NCI-H1417 treated with DMSO at 0.1 percent for 48 hours (cell line): Measurements from ENCODE around the gene ARHGAP24.
"Not testable (repeated sequence)": the region's sequence is repeated elsewhere in the genome, so short reads cannot be mapped to it uniquely, and the experiment has no call there.

Experiments used
- DNase-seq: peaks from one replicate; lab custom pipeline; 2025; lab: John Stamatoyannopoulos, UW

Gene ARHGAP24

DNA sequence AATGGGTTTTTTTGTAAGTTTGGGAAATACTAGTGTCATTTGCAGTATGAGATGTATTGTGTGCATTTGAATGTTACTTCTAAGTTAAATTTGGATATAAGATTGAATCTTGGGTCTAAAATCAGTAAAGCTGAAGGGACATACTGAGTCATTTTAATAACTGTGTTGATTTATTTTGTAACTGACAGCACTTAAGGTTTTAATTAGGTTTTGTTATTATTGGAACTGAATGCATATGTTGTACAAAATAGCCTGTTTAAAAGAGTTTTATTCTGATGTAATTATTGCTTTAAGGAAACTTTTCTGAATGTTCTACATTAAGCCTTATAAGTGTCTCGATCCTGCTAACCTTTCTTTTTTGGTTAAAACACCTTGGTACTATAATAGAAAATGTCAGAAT lies 488.3 kb downstream of the ARHGAP24 start:
- no peak for DNase-seq

DNA sequence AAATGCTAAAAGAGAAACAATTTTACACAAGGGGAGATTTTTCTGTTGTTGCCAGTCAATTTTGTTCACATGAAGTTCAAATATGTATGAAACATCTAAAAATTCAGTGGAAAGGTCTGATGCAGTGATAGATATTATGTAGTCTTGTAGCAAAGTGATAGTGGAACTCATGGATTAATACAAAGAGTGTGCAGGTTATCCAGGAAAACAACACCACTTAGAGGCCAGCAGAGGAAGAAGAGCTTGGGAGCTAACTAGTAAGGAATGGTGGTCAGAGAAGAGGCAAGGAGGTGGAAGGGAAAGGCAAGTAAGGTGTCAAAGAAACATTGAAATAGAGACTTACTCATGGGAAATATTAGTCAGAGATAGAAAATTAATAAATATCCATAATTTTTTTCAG lies 489.3 kb downstream of the ARHGAP24 start:
- no peak for DNase-seq

DNA sequence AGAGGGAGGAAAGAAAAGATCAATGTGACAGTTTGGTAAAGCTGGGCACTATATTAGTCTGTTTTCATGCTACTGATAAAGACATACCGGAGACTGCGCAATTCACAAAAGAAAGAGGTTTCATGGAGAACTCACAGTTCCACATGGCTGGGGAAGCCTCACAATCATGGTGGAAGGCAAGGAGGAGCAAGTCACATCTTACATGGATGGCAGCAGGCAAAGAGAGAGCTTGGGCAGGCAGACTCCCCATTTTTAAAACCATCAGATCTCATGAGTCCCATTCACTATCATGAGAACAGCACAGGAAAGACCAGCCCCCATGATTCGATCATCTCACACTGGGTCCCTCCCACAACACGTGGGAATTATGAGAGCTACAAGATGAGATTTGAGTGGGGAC lies 490.1 kb downstream of the ARHGAP24 start:
- DNase-seq: not testable (repeated sequence)

DNA sequence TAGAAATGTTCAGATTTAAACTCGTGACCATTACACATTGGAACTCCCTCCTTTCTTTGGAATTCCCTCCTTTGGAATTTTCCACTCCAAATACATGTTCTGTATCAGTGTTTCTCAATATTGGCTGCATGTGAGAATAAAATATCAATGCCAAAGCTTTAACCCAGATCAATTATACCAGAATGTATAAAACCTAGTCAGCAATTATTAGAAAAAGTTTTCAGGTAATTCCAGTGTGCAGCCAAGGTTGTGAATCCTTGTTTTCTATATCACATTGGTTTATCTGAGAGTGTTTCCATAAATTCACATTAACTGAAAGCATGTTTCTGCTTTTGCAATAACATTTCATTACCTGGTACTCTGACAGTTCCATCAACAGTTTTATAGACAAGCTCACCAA lies 490.6 kb downstream of the ARHGAP24 start:
- DNase-seq: no peak

DNA sequence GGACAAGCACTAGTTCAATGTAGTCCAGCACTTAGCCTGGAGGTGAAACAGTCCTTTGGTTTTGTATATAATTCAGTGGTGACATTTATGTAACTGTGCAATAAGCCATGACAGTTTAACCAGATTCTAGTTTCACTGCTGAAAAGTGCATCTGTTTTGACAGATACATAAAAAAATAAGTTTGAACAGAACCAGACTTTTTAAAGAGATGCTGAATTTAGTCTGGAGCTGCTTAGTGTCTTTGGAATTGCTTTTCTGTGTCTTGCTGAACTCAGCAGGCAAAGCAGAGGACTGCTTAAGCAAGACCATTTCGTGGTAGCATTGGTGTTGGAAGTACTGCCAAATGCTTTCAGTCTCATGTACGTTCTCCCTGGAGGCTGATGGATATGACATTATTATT lies 491.4 kb downstream of the ARHGAP24 start:
- no peak for DNase-seq

DNA sequence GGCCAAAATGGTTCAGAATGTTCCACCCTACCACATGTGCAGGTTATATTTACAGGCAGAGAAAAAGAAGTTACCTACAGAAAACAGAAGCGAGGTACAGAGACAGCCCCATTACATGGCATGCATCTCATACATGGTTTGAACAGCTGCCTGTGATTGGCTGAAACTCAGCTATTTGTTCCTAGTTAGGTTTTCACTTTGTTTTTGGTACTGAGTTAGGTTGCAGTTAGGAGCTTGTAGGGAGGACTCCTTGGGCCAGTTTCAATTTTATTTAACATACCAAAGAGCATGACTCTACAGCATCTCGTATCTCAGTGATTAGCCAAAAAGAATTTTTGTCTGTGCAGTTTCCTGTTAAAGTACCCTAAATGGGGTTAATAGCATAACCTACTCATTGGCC lies 492.9 kb downstream of the ARHGAP24 start:
- no peak for DNase-seq

DNA sequence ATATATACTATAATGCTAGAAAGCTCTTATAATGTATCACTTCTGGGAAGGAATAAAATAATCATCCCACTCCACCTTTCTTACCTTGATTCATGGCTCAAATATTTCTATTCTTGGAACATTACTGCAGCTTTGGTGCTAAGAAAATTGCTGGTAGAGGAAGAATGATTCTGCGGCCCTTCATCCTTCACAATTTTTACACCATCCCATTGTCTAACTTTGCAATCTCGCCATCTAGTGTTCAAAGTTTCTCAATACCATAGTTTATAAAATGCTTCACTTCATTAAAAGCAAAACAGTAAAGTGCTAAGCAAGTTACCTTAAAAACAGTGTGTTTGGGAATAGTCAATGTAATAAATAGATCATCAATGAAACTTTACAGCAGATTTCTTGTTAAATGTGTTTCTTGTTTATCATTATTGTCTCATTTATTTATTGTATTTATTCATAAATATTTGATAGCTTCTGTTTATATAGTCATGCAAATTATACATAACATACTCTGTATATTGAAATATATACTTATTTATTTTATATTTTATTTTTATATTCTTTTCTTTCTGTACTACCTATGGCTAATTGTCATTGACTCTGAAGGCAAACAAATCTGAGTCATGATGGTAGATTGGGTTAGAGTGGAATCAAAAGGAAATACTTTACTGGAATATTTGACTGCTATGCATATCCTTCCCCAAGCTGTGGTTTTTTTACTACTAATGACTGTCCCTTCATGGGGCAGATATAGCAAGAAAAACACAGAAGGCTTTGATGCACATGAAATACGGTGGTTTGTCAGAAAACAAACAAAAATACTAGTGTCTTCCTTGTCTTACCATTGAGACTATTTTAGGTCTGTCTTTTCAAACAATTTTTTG lies 494.2 kb downstream of the ARHGAP24 start:
- DNase-seq: peak; percentile 24

DNA sequence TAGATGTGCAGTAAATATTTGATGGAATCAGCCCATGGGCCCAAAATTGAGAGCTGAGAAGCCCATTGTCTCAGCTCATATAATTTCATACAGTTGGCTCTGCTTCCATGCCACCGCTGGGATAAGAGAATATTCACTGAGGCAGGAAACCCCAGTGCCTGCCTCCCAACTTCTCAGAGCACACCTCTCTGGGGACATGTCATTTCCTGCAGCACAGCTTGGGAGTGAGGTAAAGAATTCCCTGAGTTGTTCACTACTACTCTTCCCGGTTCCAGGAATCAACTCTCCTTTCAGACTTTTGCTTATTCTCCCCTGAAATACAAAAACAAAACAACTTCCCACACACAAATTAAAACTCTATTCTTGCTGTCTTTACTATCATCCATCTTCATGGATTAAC lies 495.6 kb downstream of the ARHGAP24 start:
- DNase-seq: no peak

DNA sequence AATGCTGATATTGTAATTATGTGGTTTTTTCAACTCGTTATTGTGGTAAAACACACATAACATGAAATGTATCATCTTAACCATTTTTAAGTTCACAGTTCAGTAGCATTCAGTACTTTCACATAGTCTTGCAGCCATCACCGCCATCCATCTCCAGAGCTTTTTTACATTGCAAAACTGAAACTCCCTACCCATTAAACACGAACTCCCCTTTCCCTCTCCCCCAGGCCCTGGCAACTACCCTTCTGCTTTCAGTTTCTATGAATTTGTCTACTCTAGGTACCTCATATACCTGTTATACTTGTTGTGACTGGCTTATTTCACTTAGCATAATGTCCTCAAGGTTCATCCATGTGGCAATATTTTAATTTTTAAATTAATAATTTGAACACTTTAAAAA lies 504.3 kb downstream of the ARHGAP24 start:
- no peak for DNase-seq

DNA sequence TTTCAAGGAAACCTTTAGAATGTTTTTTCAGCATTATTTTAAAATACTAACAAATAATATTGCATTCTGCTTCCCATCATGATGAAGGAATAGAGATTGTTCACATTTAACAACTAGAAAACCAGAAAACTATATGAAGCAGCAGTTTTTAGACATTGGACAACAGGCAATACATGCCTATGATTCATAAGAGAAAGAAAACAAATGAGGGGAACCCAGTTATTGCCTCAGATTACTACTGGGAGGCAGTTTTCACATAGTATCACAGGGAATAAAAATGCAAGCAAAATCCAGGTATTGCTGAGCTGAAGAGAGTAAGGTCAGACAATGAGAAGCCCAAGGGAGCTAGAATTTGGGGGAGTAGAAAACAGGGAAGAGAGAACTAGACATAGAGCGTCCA lies 511.3 kb downstream of the ARHGAP24 start:
- DNase-seq: no peak

DNA sequence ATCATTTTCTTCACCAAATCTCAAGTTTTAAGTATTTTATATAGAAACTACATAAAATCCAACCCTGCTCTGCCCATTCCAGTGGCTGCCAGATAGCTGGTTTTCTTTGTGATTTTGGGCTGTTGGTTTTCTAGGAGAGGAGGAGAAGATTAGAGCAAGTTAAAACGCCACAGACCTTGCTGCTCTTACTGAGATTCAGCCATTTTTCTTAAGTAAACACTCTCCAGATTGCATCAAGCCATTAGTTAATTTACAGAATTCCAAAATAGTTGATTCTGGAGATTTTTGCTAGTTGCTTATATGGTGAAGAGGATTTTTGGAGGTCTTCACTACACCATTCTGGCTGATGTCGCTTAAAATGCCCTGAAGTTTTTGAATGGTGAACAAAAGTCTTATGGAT lies 518.7 kb downstream of the ARHGAP24 start:
- DNase-seq: no peak

DNA sequence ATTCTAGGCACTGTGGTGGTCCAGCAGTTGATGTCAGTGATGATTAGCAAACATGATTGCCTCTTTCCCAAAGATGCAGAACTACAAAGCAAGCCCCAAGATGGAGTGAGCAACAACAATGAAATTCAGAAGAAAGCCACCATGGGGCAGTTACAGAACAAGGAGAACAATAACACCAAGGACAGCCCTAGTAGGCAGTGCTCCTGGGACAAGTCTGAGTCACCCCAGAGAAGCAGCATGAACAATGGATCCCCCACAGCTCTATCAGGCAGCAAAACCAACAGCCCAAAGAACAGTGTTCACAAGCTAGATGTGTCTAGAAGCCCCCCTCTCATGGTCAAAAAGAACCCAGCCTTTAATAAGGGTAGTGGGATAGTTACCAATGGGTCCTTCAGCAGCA lies 519.6 kb downstream of the ARHGAP24 start:
- DNase-seq: no peak

DNA sequence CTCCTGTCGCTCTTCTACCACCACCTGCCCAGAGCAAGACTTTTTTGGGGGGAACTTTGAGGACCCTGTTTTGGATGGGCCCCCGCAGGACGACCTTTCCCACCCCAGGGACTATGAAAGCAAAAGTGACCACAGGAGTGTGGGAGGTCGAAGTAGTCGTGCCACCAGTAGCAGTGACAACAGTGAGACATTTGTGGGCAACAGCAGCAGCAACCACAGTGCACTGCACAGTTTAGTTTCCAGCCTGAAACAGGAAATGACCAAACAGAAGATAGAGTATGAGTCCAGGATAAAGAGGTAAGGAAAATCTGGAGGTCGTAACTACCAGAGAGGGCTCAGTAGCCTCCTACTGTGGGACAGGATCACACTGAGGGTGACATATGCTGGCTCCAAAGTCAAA lies 520.4 kb downstream of the ARHGAP24 start:
- DNase-seq: no peak

DNA sequence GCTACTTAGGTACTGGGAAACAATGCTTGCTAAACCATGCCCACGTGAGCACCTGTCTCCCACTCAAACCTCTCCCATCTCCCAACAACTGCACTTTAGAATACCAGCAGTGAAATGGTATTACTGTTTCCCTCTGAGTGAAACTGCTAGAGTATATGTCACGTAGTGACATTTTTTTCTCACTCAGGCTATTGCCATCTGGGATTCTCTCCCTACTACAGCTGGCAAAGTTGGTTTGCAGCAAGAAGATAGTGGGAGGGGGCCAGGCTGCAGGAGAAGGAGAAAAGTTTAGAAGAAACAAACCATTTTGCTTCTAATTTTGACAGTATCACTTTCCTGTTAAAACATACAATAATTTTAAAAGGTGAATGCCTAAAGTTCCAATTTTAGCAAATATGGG lies 526.6 kb downstream of the ARHGAP24 start:
- DNase-seq: no peak

DNA sequence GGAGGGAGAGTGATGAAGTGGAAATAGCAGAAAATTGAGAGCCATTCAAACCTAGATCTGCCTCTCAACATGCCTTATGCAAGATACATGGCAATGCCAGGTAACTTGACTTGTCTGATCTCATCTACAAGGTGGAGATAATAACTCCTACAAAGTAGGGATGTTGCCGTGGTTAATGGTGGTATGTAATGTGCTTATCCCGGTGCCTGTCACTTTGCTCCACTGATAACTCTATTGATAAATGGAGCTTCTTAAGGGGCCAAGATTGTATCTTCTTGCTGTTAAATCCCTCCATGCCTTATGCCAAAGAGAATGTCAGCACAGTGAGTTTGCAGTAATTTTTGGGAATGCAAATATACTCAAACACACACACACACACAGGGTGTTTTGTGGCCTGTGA lies 529.1 kb downstream of the ARHGAP24 start:
- no peak for DNase-seq

DNA sequence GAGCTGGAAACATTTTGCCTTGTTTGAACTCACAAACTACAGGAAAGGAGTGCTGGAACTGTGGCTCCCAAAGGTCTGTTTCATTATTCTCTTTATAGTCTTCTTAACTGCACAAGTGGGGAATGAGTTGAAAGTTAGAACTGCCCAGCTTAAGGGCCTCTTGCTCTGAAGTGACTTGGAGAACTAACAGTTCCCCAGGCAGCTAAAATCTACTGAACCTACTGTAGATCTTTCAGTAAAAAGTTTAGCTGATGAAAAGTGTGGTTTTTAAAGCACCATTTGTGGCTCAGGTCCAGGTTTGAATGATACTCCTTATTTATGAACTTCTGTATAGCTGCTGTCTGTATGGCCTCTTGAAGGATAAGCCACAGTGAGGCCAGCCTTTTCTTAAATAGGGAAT lies 531.1 kb downstream of the ARHGAP24 start:
- no peak for DNase-seq

DNA sequence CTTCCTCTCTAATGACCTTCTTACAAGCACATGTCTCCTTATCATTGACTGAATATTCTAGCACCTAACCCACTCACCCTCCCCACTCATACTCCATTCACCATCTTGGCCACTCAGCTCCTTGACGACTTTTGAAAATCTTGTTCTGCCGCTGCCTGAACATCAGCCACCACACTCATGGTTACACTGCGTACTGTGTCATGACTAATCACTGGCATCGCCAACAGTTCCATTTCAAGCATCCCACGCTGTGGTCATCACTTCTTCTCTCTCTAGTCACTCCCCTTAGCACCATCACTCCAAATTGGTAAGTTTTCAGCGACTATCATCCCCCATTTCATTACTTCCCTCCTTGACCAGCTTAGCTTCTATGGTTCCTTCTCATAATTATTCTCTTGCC lies 532.1 kb downstream of the ARHGAP24 start:
- no peak for DNase-seq

DNA sequence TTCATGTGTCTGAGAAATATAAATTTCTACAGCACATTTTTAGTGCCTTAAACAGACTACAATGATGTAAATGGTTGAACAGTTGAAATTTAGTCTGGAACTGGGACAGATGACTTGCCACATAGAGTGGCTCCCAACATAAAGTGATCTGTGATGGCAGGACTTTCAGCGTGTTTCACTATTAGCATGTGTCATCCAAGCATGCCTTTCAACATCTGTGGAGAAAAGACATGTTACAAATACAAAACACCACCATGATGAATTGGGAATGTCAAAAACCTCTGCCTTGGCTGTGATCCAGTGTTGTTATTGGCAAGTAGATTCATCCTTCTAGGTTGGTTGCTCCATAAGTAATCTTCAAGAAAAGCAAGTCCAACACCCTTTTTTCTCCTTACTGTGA lies 536.2 kb downstream of the ARHGAP24 start:
- DNase-seq: no peak

DNA sequence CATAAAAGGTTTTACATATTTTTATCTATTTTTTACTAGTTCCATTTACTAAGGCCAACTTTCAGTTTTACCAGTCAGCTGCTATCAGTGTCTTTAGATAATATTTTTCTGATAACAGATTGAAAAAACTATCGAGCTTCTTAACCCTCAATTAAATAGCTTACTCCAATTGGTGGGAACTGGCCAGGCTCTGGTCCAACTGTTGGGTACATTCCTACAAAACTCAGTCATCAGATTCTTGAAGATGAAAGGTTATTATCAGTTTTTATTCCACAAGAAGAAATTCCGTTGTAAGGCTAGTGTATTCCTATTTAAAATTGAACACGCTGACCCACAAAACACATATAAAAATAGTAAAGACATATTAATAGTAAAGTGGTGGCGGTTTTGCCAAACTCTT lies 538.7 kb downstream of the ARHGAP24 start:
- no peak for DNase-seq

DNA sequence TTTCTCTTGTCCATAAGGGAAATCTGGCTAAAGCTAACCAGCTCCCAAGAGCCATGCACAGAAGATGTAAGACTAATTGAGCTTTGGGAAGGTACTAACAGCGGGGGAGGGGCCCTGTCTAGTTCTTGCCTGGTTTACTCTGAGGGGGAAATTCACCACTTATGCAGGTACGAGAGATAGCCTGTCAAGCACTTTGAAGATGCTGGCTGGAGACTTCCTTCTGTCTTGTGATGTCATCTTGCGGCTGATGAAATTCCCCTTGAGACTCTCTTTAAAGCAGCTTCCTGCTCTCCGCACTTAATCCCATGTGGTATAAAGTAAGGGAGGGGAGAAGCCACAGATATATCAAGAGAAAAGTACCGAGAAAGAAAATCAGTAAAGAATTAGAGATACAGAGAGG lies 539.6 kb downstream of the ARHGAP24 start:
- no peak for DNase-seq

DNA sequence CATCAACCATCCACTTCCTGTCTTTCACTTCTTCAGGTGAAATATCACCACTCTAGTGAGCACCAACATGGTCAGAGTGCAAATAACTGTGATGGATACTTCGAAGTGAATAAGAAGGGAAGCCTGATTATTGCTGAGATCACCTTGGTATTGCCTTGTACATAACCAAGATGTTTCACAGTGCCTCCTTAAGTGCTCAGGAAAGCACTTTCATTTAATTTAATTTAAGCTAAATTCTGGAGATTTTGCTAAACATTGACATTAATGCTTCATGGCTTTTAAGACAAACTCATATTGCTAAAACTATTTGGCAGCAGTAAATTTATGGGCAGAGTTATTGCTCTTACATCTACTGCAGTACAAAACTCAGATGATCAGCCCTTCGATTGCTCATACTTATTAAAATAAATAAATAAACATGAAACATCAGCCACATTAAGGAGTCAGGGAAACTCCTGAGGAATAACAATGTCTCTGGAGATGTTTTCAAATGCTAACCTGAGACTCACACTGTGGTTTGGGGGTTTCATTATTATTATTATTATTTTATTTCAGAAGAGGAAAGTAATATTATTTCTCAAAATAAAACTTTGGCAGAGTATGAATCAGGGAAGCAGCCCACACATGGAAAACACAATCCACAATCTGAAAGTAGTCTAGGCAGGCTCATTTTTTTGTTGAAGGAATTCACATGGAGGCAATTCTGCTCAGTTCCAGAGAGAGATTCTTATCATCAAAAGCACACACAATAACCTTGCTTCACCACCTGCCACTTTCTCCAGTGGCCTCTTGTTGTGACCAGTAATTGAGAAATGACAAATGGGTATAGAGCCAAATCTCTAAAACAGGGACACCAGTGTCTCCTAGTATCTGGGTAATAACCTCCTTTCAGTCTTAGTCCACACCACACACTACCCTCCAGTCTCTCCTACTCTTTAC lies 540.7 kb downstream of the ARHGAP24 start:
- no peak for DNase-seq

DNA sequence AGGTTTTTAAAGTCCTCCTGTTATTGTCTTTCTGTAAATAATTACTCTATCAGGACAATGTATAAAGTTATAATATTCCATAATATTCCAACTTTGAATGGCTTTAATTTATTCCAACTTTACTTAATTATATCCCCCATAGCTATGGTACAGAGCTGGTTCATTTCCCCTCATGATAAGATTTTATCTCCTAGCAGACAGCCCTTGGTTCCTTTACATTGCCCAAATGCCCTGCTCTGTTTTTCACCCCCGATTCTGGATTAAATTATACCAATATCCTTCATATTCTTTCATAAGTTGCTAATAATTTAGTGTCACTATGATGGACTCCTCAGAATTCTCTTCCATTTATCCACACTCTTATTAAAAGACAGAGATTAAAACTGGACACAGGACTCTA lies 544.4 kb downstream of the ARHGAP24 start:
- DNase-seq: no peak

DNA sequence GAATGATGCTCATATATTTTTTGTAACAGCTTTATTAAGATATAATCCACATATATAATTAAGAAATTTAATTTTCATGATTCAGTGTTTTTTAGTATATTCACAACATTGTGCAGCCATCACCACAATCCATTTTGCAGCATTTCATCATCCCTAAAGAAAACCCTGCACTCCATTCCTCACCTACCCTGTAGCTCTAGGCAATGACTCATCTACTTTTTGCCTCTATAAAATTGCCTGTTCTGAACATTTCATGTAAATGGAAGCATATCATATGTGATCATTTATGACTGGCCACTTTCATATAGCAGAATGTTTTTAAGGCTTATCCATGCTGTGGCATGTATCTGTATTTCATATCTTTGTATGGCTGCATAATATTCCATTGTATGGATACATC lies 545.0 kb downstream of the ARHGAP24 start:
- no peak for DNase-seq
